GM19025 (cell line): Measurements from ENCODE around the gene HAPSTR1.
"Not testable (repeated sequence)": the region's sequence is repeated elsewhere in the genome, so short reads cannot be mapped to it uniquely, and the experiment has no call there.

ENCODE experiments used
- ATAC-seq: cut with Tn5 transposase; IDR thresholded peaks from one replicate; pipeline ENCODE4 v1.9.1; 2021; ENCODE audit warnings: mild to moderate bottlenecking, low read depth, moderate library complexity; ENCODE audit not compliant: unreplicated experiment

Gene HAPSTR1

GRCh38 chr16:9070254-9070653 is 21.2 kb upstream of the HAPSTR1 start:
- no peak for ATAC-seq

- no peak for ATAC-seq
Observed at GRCh38 chr16:9071377-9071776, 20.1 kb upstream of the HAPSTR1 start.

GRCh38 chr16:9072806-9073341 is 18.6 kb upstream of the HAPSTR1 start:
- ATAC-seq: peak; percentile 57

- no peak for ATAC-seq
Observed at GRCh38 chr16:9075299-9076071, 16.0 kb upstream of the HAPSTR1 start.

GRCh38 chr16:9077091-9077809 is 14.2 kb upstream of the HAPSTR1 start:
- ATAC-seq: no peak

GRCh38 chr16:9078467-9079429 is 12.7 kb upstream of the HAPSTR1 start:
- not testable (repeated sequence) for ATAC-seq

GRCh38 chr16:9079430-9079812 is 12.0 kb upstream of the HAPSTR1 start:
- ATAC-seq: no peak

- ATAC-seq: no peak
Observed at GRCh38 chr16:9081158-9081557, 10.3 kb upstream of the HAPSTR1 start.

GRCh38 chr16:9081843-9082242 is 9.6 kb upstream of the HAPSTR1 start:
- no peak for ATAC-seq

- ATAC-seq: no peak
Observed at GRCh38 chr16:9082422-9082821, 9.0 kb upstream of the HAPSTR1 start.

GRCh38 chr16:9087733-9088132 is 3.7 kb upstream of the HAPSTR1 start:
- not testable (repeated sequence) for ATAC-seq

- no peak for ATAC-seq
Observed at GRCh38 chr16:9088848-9089247, 2.6 kb upstream of the HAPSTR1 start.

GRCh38 chr16:9089660-9090059 is 1.8 kb upstream of the HAPSTR1 start:
- ATAC-seq: no peak

- no peak for ATAC-seq
Observed at GRCh38 chr16:9090101-9090959, 1.1 kb upstream of the HAPSTR1 start.

- ATAC-seq: peak; percentile 13
Observed at GRCh38 chr16:9091867-9092281, 430 bp downstream of the HAPSTR1 start.

GRCh38 chr16:9092282-9092977 is 986 bp downstream of the HAPSTR1 start:
- peak; percentile 5 for ATAC-seq

GRCh38 chr16:9092978-9093344 is 1.5 kb downstream of the HAPSTR1 start:
- no peak for ATAC-seq

- ATAC-seq: no peak
Observed at GRCh38 chr16:9094011-9094846, 2.8 kb downstream of the HAPSTR1 start.
